Pancreas (tissue), 10 donors: ENCODE results near the gene ZNF217. TPM values are rescaled to one million over a fixed set of nuclear protein-coding genes. Genes with fewer than 3 reads are reported as not detected.
"Not testable (repeated sequence)": the region's sequence is repeated elsewhere in the genome, so short reads cannot be mapped to it uniquely, and the experiment has no call there.

Experiments
- ATAC-seq, 4 donors: fragments of 200-7000 bp; cut with Tn5 transposase; one replicate each; pipeline versions ENCODE4 v1.8.0 to v1.9.1; 2020; ENCODE audit warnings: mild to moderate bottlenecking in 4 of 4, moderate library complexity in 4 of 4
- DNase-seq, 6 donors: peaks; one replicate each; pipeline ENCODE4 v3.0.0-alpha.2; 2020
- FAIRE-seq: peaks from 2 replicates; lab custom pipeline; 2012; peaks lifted over from hg19 to GRCh38; lab: Jason Lieb, UNC
- H3K27ac ChIP-seq, 4 donors: fragments of 200-600 bp; sonication (generic); 1 replicate in 3 of 4; 2 replicates in 1 of 4; pipeline versions ENCODE4 v1.5.0 to v1.8.0; 2020
- H3K27me3 ChIP-seq, 4 donors: fragments of 200-600 bp; one replicate each; pipeline ENCODE4 v1.8.0; 2021
- H3K36me3 ChIP-seq, 3 donors: fragments of 200-600 bp; sonication (generic) in 1 of 3; one replicate each; pipeline versions ENCODE4 v1.5.0 to v1.8.0; 2020 to 2021
- H3K4me1 ChIP-seq, 3 donors: fragments of 200-600 bp; one replicate each; pipeline ENCODE4 v1.8.0; 2021
- H3K4me3 ChIP-seq, 4 donors: fragments of 200-600 bp; sonication (generic) in 2 of 4; one replicate each; pipeline versions ENCODE4 v1.5.0 to v1.8.0; 2020 to 2021
- H3K9me3 ChIP-seq, 4 donors: fragments of 200-600 bp; one replicate each; pipeline ENCODE4 v1.8.0; 2021
- CTCF ChIP-seq, 4 donors: fragments of 200-600 bp; sonication (generic) in 3 of 4; IDR thresholded peaks; one replicate each; pipeline versions ENCODE4 v1.5.0 to v1.8.0; 2021; ENCODE audit warnings: antibody characterized with exemption in 4 of 4
- WGBS, 2 donors: extraction: QIAGEN DNeasy Blood & Tissue Kit; methylation state at CpG; one replicate each; pipeline ENCODE4 v1.1.7; 2013; 5-methylcytosine and 5-hydroxymethylcytosine counted together
- intact Hi-C, 3 donors: fragments of 100-400 bp; cut with DNase I; formaldehyde crosslinking; loops; one replicate each; pipeline versions ENCODE4 v1.11.1 to v1.14.2; 2022
- polyA plus RNA-seq, 2 donors: library from polyadenylated mRNA; stranded (reverse); fragments of 200-250 nt; gene quantifications; one replicate each; pipeline ENCODE4 v1.2.3, GENCODE V29; 2013
- total RNA-seq, 6 donors: library from RNA; stranded (reverse); fragmentation: NEBNext Ultra II Directional in 4 of 6; extraction: Animal tissue kit (Norgen Biotek cat#: 25700) in 4 of 6; gene quantifications; one replicate each; pipeline versions ENCODE4 v1.2.1 to v1.2.4, GENCODE V29; 2021 to 2023
- donor health status: healthy with polysubstance abuse.
- donor health status: DM: no; HTN: no; CAD: no; lungs with moderate emphysema.
- donor health status: DM: no; HTN: no; CAD: no.
- donor health status: control.
- donor health status: control.
- donor health status: Bipolar disorder and iron deficiency.
- donor health status: DM: yes; HTN: yes; CAD: no.
- donor health status: DM: no; HTN: no; CAD: no.
- donor health status: DM: no; HTN: no; CAD: no.
- donor health status: DM: yes; HTN: yes; CAD: no.

The ZNF217 gene
- total and polyA plus RNA-seq, 8 donors, result 4.2 to 29.5 (median 12.8) TPM

GRCh38 chr20:53629436-53629835, 35.8 kb upstream of the ZNF217 start:
- DNase-seq (no peak), FAIRE-seq (no peak), ATAC-seq (no peak)
- H3K4me1 ChIP-seq, result no peaks in the 10 kb centered on the region
- no peaks in the 10 kb centered on the region for H3K9me3 ChIP-seq
- intact Hi-C loops, result no loop called here
- H3K36me3 ChIP-seq, result no peaks in the 10 kb centered on the region
- 76% methylated on average over 5 of the region's 5 CpGs for WGBS, 2 donors
- no peak overlapping the region for H3K27ac ChIP-seq
- no peaks in the 10 kb centered on the region for H3K27me3 ChIP-seq
- H3K4me3 ChIP-seq, result no peak overlapping the region
- TF ChIP-seq CTCF (IDR thresholded peaks at IDR 0.05), result no peak

GRCh38 chr20:53628758-53629157, 35.1 kb upstream of the ZNF217 start:
- ATAC-seq, H3K27ac ChIP-seq, H3K9me3 ChIP-seq, intact Hi-C loops, H3K36me3 ChIP-seq, H3K4me1 ChIP-seq, FAIRE-seq, H3K4me3 ChIP-seq, H3K27me3 ChIP-seq, DNase-seq: not testable (repeated sequence)
- 93 to 94% methylated on average over 6 of the region's 6 CpGs for WGBS, 2 donors

GRCh38 chr20:53628076-53628475, 34.4 kb upstream of the ZNF217 start:
- 89 to 95% methylated on average over 6 of the region's 6 CpGs for WGBS, 2 donors
- no peak for DNase-seq
- H3K27me3 ChIP-seq, result no peaks in the 10 kb centered on the region
- no peak overlapping the region for H3K27ac ChIP-seq
- no peak for TF ChIP-seq CTCF (IDR thresholded peaks at IDR 0.05)
- peaks cover 2 to 9% (median 6%) of the 10 kb centered on the region in 3 donors for H3K4me1 ChIP-seq
- intact Hi-C loops, result no loop called here
- FAIRE-seq, result no peak
- no peaks in the 10 kb centered on the region for H3K36me3 ChIP-seq
- ATAC-seq, result no peak
- no peak overlapping the region for H3K4me3 ChIP-seq
- H3K9me3 ChIP-seq, result no peaks in the 10 kb centered on the region

GRCh38 chr20:53627001-53627400, 33.4 kb upstream of the ZNF217 start:
- H3K4me1 ChIP-seq, result peaks cover 13 to 20% (median 16%) of the 10 kb centered on the region in 3 donors
- H3K27ac ChIP-seq, H3K27me3 ChIP-seq, H3K9me3 ChIP-seq, H3K36me3 ChIP-seq, ATAC-seq, H3K4me3 ChIP-seq, FAIRE-seq, intact Hi-C loops: not testable (repeated sequence)
- WGBS, 2 donors, result 93 to 94% methylated on average over 10 of the region's 10 CpGs
- DNase-seq, result peak in 1 of 6 donors; percentile 10

- no peak for TF ChIP-seq CTCF (IDR thresholded peaks at IDR 0.05)
- ATAC-seq (no peak), DNase-seq (no peak), FAIRE-seq (no peak)
- peaks cover 17 to 24% (median 20%) of the 10 kb centered on the region in 3 donors for H3K4me1 ChIP-seq
- H3K27me3 ChIP-seq, result no peaks in the 10 kb centered on the region
- no peaks in the 10 kb centered on the region for H3K36me3 ChIP-seq
- H3K4me3 ChIP-seq, result no peak overlapping the region
- intact Hi-C loops, result no loop called here
- H3K27ac ChIP-seq, result no peak overlapping the region
- H3K9me3 ChIP-seq, result no peaks in the 10 kb centered on the region
- 100% methylated on average over 2 of the region's 2 CpGs for WGBS, 2 donors
These were observed 32.9 kb upstream of the ZNF217 start for GRCh38 chr20:53626584-53626983.

- H3K4me3 ChIP-seq, result no peak overlapping the region
- intact Hi-C loops, result no loop called here
- H3K4me1 ChIP-seq, result peaks cover 23 to 30% (median 26%) of the 10 kb centered on the region in 3 donors
- no peaks in the 10 kb centered on the region for H3K9me3 ChIP-seq
- no peak for TF ChIP-seq CTCF (IDR thresholded peaks at IDR 0.05)
- H3K27me3 ChIP-seq, result no peaks in the 10 kb centered on the region
- ATAC-seq, result no peak
- DNase-seq, result no peak
- no peaks in the 10 kb centered on the region for H3K36me3 ChIP-seq
- FAIRE-seq, result no peak
- WGBS, 2 donors, result 87 to 91% methylated on average over 9 of the region's 9 CpGs
- H3K27ac ChIP-seq, result no peak overlapping the region
These were observed 31.9 kb upstream of the ZNF217 start for GRCh38 chr20:53625311-53626129.

- intact Hi-C loops, H3K36me3 ChIP-seq, ATAC-seq, FAIRE-seq, H3K9me3 ChIP-seq, H3K27me3 ChIP-seq, H3K4me3 ChIP-seq: not testable (repeated sequence)
- 82 to 84% methylated on average over 7 of the region's 7 CpGs for WGBS, 2 donors
- Histone ChIP-seq H3K4me1 (peaks cover 23 to 30% (median 26%) of the 10 kb centered on the region in 3 donors), H3K27ac (peak overlapping the region in 2 of 4 donors; percentile 91 to 93)
- peak in 1 of 6 donors; percentile 21 for DNase-seq
These were observed 31.2 kb upstream of the ZNF217 start for GRCh38 chr20:53624927-53625250.
